Esophagus squamous epithelium (tissue), 5 donors: ENCODE measurements around the gene ARPC2. TPM values are rescaled to one million over a fixed set of nuclear protein-coding genes. Genes with fewer than 3 reads are reported as not detected.

ENCODE experiments used
- DNase-seq: peaks from one replicate; lab custom pipeline; 2025; lab: John Stamatoyannopoulos, UW
- H3K27ac ChIP-seq, 4 donors: fragments of 200-600 bp; sonication (generic); one replicate each; pipeline ENCODE4 v1.5.1; 2016 to 2019; ENCODE audit warnings: mild to moderate bottlenecking in 1 of 4
- H3K27me3 ChIP-seq, 4 donors: fragments of 200-600 bp; sonication (generic); 1 replicate in 3 of 4; 2 replicates in 1 of 4; pipeline versions ENCODE4 v1.5.1 to v1.6.0; 2017 to 2021; ENCODE audit warnings: antibody characterized with exemption in 1 of 4
- H3K36me3 ChIP-seq, 3 donors: fragments of 200-600 bp; sonication (generic); one replicate each; pipeline ENCODE4 v1.5.1; 2016 to 2019
- H3K4me1 ChIP-seq, 3 donors: fragments of 200-600 bp; sonication (generic); one replicate each; pipeline ENCODE4 v1.5.1; 2017 to 2019
- H3K4me3 ChIP-seq, 4 donors: fragments of 200-600 bp; sonication (generic); 1 replicate in 3 of 4; 2 replicates in 1 of 4; pipeline ENCODE4 v1.5.1; 2016 to 2019; ENCODE audit warnings: mild to moderate bottlenecking in 2 of 4, moderate library complexity in 1 of 4
- H3K9me3 ChIP-seq, 3 donors: fragments of 200-600 bp; sonication (generic); one replicate each; pipeline ENCODE4 v1.5.1; 2016 to 2019
- CTCF ChIP-seq, 6 experiments: fragments of 450-650 bp in 4 of 6; fragments of 200-600 bp in 2 of 6; sonication (generic) in 2 of 6; IDR thresholded peaks; one replicate each; pipeline ENCODE4 v1.5.1; 2016 to 2019; ENCODE audit warnings: antibody characterized with exemption in 6 of 6, mild to moderate bottlenecking in 4 of 6, moderate library complexity in 4 of 6
- POLR2A ChIP-seq, 4 donors: fragments of 450-650 bp; IDR thresholded peaks; one replicate each; pipeline ENCODE4 v1.6.1; 2017; ENCODE audit warnings: antibody characterized with exemption in 4 of 4, mild to moderate bottlenecking in 4 of 4, moderate library complexity in 3 of 4
- WGBS, 2 donors: methylation state at CpG; one replicate each; pipeline ENCODE4 v1.1.5; 2018; 5-methylcytosine and 5-hydroxymethylcytosine counted together
- intact Hi-C: fragments of 100-400 bp; cut with DNase I; formaldehyde crosslinking; loops from one replicate; pipeline ENCODE4 v1.15.0; 2022
- total RNA-seq, 4 donors: library from RNA; depleted of rRNA; stranded (reverse); fragments of >200 nt; gene quantifications; one replicate each; pipeline ENCODE4 v1.1.0, GENCODE V29; 2016
- donor health status: DM: yes; HTN: yes; CAD: no.

The ARPC2 gene
- total RNA-seq, 4 donors from 2014 or later: 465 to 690 (median 542) TPM

GRCh38 chr2:218263817-218264641 lies 47.0 kb downstream of the ARPC2 start:
- no peak for DNase-seq
- Histone ChIP-seq H3K4me1 (peaks cover 15 to 77% (median 30%) of the 10 kb centered on the region in 3 donors), H3K36me3 (peaks cover 33 to 63% (median 34%) of the 10 kb centered on the region in 3 donors), H3K27ac (no peak overlapping the region), H3K27me3 (no peaks in the 10 kb centered on the region), H3K9me3 (no peaks in the 10 kb centered on the region), H3K4me3 (no peak overlapping the region)
- no peak for TF ChIP-seq CTCF (IDR thresholded peaks at IDR 0.05)
- no peak for TF ChIP-seq POLR2A (IDR thresholded peaks at IDR 0.05)
- intact Hi-C loops: no loop called here
- WGBS, 2 donors: 76 to 79% methylated on average over 10 to 16 of the region's 17 CpGs

GRCh38 chr2:218264773-218265561 lies 48.0 kb downstream of the ARPC2 start:
- Histone ChIP-seq H3K4me1 (peaks cover 18 to 73% (median 28%) of the 10 kb centered on the region in 3 donors), H3K27ac (no peak overlapping the region), H3K27me3 (no peaks in the 10 kb centered on the region), H3K36me3 (peaks cover 33 to 63% (median 34%) of the 10 kb centered on the region in 3 donors), H3K9me3 (no peaks in the 10 kb centered on the region), H3K4me3 (no peak overlapping the region)
- intact Hi-C loops: no loop called here
- DNase-seq: no peak
- 81% methylated on average over 4 to 6 of the region's 22 CpGs for WGBS, 2 donors
- TF ChIP-seq POLR2A (IDR thresholded peaks at IDR 0.05) (no peak), CTCF (IDR thresholded peaks at IDR 0.05) (no peak)

- WGBS, 2 donors: 88% methylated on average over 8 of the region's 8 CpGs; no CpG with 5 or more reads in 1 of the 2 donors
- Histone ChIP-seq H3K9me3 (no peaks in the 10 kb centered on the region), H3K27me3 (no peaks in the 10 kb centered on the region), H3K4me3 (no peak overlapping the region), H3K36me3 (peaks cover 33 to 63% (median 34%) of the 10 kb centered on the region in 3 donors), H3K4me1 (peaks cover 18 to 68% (median 21%) of the 10 kb centered on the region in 3 donors), H3K27ac (no peak overlapping the region)
- intact Hi-C loops: no loop called here
- TF ChIP-seq POLR2A (IDR thresholded peaks at IDR 0.05) (no peak), CTCF (IDR thresholded peaks at IDR 0.05) (no peak)
- no peak for DNase-seq
Measured at GRCh38 chr2:218265626-218266025, 48.6 kb downstream of the ARPC2 start.

DNA sequence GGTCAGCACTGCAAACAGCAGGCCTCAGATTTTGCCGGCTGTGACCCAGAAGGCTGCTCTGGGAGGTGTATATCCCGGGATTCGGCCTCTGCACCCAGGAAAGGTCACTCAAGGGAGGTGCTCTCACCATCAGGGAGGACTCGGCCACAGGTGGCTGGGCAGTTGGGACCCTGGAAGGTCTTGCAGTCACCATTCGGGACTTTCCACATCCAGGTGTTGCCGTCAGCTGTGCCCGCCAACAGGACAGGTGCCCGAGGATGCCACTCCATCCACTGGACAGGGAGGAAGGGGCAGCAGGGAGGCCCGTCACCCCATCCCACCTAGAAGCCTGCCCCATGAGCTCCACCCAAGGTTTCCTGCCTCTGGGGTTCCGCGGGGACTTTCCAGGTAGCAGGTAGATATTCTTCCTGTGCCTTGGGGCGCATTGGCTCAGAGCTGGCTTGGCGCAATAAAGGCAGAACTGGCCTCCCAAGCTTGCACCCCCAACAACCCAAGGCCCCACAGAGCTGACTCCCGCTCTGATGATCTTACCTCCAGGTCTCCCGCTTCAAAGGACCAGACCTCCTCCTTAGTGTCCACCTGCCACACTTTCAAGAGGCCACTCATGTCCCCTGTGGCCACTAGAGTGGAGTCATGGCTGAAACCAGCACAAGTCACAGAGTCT lies 49.5 kb downstream of the ARPC2 start:
- 85 to 91% methylated on average over 4 to 8 of the region's 15 CpGs for WGBS, 2 donors
- TF ChIP-seq POLR2A (IDR thresholded peaks at IDR 0.05) (no peak), CTCF (IDR thresholded peaks at IDR 0.05) (no peak)
- Histone ChIP-seq H3K4me1 (peaks cover 16 to 68% (median 20%) of the 10 kb centered on the region in 3 donors), H3K27me3 (no peaks in the 10 kb centered on the region), H3K36me3 (peaks cover 33 to 63% (median 34%) of the 10 kb centered on the region in 3 donors), H3K4me3 (no peak overlapping the region), H3K27ac (no peak overlapping the region), H3K9me3 (no peaks in the 10 kb centered on the region)
- DNase-seq: no peak
- intact Hi-C loops: no loop called here
